ENCODE data around the gene NXN.
A peak's percentile ranks its signal among the peaks of the same experiment; 100 is the strongest.

Gene NXN
- 0 to 0.61 (median 0.43) reads per million in 4 donors for total RNA-seq

GRCh38 chr17:979539-980405 is at the start of gene NXN:
Gene NXN (minus strand): TSS chr17:979776.
- peak; percentile 62 to 93 (median 85) for DNase-seq

GRCh38 chr17:1027044-1027443 is 47.5 kb upstream of the NXN start:
- no peak for DNase-seq

GRCh38 chr17:1026599-1026975 is 47.0 kb upstream of the NXN start:
- no peak for DNase-seq

GRCh38 chr17:1025733-1026598 is 46.4 kb upstream of the NXN start:
- DNase-seq, result no peak

GRCh38 chr17:1024076-1024475 is 44.5 kb upstream of the NXN start:
- no peak for DNase-seq

- DNase-seq, result no peak
These were observed 42.9 kb upstream of the NXN start for GRCh38 chr17:1022278-1023024.

- DNase-seq, result no peak
These were observed 41.6 kb upstream of the NXN start for GRCh38 chr17:1021147-1021546.

- DNase-seq, result no peak
These were observed 39.9 kb upstream of the NXN start for GRCh38 chr17:1019451-1019850.

- no peak for DNase-seq
These were observed 39.0 kb upstream of the NXN start for GRCh38 chr17:1018547-1018946.

- DNase-seq, result no peak
These were observed 34.1 kb upstream of the NXN start for GRCh38 chr17:1013729-1014090.

- DNase-seq, result no peak
These were observed 33.5 kb upstream of the NXN start for GRCh38 chr17:1012823-1013728.

- DNase-seq, result no peak
These were observed 32.5 kb upstream of the NXN start for GRCh38 chr17:1011760-1012735.

GRCh38 chr17:1011138-1011537 is 31.6 kb upstream of the NXN start:
- no peak for DNase-seq

GRCh38 chr17:1010586-1010985 is 31.0 kb upstream of the NXN start:
- DNase-seq, result no peak

GRCh38 chr17:1010086-1010450 is 30.5 kb upstream of the NXN start:
- no peak for DNase-seq

- DNase-seq, result no peak
These were observed 29.9 kb upstream of the NXN start for GRCh38 chr17:1009229-1010085.

GRCh38 chr17:1008008-1008761 is 28.6 kb upstream of the NXN start:
- no peak for DNase-seq

- DNase-seq, result no peak
These were observed 27.9 kb upstream of the NXN start for GRCh38 chr17:1007310-1008007.

Measured in T-helper 1 cell (primary cell).